K562 (cell line): ENCODE results near the gene BCAS3. TPM values are rescaled to one million over a fixed set of nuclear protein-coding genes. Genes with fewer than 3 reads are reported as not detected.

Experiments used
- ATAC-seq: fragments of 200-7000 bp; cut with Tn5 transposase; 3 replicates; pipeline ENCODE4 v1.9.1; 2020; ENCODE audit warnings: moderate library complexity
- BruUV-seq: library from RNA; stranded (reverse); fragments of 400-500 nt; replicated peaks from 2 replicates; lab custom pipeline; 2021; lab: Mats Ljungman, UMichigan
- CTCF ChIA-PET: fragments of 300-600 bp; formaldehyde crosslinking; extraction: SDS; loops from one replicate; lab custom pipeline; 2021; ENCODE audit warnings: low intra/inter-chr PET ratio; lab: Yijun Ruan, JAX
- POLR2A ChIA-PET: fragments of 300-600, 350-650 bp; sonication (Branson Sonifier 250); formaldehyde crosslinking; extraction: SDS; loops from one replicate; lab custom pipeline; 2021; ENCODE audit warnings: antibody characterized with exemption, inconsistent platforms; lab: Yijun Ruan, JAX
- DNase-seq, 4 experiments: peaks; one replicate each; pipeline versions ENCODE4 v3.0.0 to v3.0.0-alpha.2; 2011 to 2018; ENCODE audit warnings: low spot score in 3 of 4, mixed read lengths in 3 of 4; ENCODE audit errors: extremely low read depth in 1 of 4
- FAIRE-seq: peaks from 2 replicates; lab custom pipeline; 2011; peaks lifted over from hg19 to GRCh38; lab: Jason Lieb, UNC
- H2AFZ ChIP-seq: 2 replicates; pipeline ENCODE4 v1.6.0; 2011; ENCODE audit warnings: low read depth, low read length, control low read depth, inconsistent platforms
- H3K27ac ChIP-seq: fragments of 200-600 bp; 3 replicates; pipeline ENCODE4 v1.8.0; 2011; ENCODE audit warnings: low read depth, mild to moderate bottlenecking, control low read depth, inconsistent platforms, low read length, moderate library complexity, mixed read lengths; ENCODE audit errors: extremely low read depth
- H3K27me3 ChIP-seq, 2 experiments: fragments of 300-600 bp in 1 of 2; 2 replicates in 1 of 2; 3 replicates in 1 of 2; pipeline versions ENCODE4 v1.6.0 to v1.8.0; 2011; ENCODE audit warnings: inconsistent platforms in 2 of 2, low read length in 2 of 2, mild to moderate bottlenecking in 1 of 2, mixed read lengths in 1 of 2, moderate library complexity in 1 of 2; ENCODE audit not compliant: control insufficient read depth in 2 of 2, insufficient read depth in 2 of 2
- H3K36me3 ChIP-seq: fragments of 300-600 bp; 3 replicates; pipeline ENCODE4 v1.8.0; 2011; ENCODE audit warnings: mild to moderate bottlenecking, low read length, inconsistent platforms; ENCODE audit not compliant: control insufficient read depth, insufficient read depth
- H3K4me1 ChIP-seq, 2 experiments: fragments of 200-600 bp in 1 of 2; replicated peaks in 1 of 2; 2 replicates in 1 of 2; 3 replicates in 1 of 2; pipeline versions ENCODE4 v1.5.1 to v1.8.0; 2011; ENCODE audit warnings: inconsistent platforms in 2 of 2, low read length in 2 of 2, mild to moderate bottlenecking in 1 of 2, mixed read lengths in 1 of 2, moderate library complexity in 1 of 2; ENCODE audit not compliant: control insufficient read depth in 2 of 2, insufficient read depth in 2 of 2
- H3K4me2 ChIP-seq: 2 replicates; pipeline ENCODE4 v1.6.1; 2011; ENCODE audit warnings: low read length, control low read depth, inconsistent platforms, mixed read lengths; ENCODE audit not compliant: insufficient read depth
- H3K4me3 ChIP-seq: fragments of 200-600 bp; sonication (generic), shearing (Covaris generic); 2 replicates; pipeline ENCODE4 v1.5.1; 2016; ENCODE audit warnings: control low read depth, inconsistent platforms
- H3K79me2 ChIP-seq: fragments of 200-600 bp; 3 replicates; pipeline ENCODE4 v1.8.0; 2011; ENCODE audit warnings: low read length, inconsistent platforms; ENCODE audit not compliant: control insufficient read depth, insufficient read depth
- H3K9ac ChIP-seq, 2 experiments: 2 replicates each; pipeline versions ENCODE4 v1.6.0 to v1.6.1; 2011; ENCODE audit warnings: low read depth in 2 of 2, low read length in 2 of 2, control low read depth in 1 of 2, inconsistent platforms in 1 of 2, mild to moderate bottlenecking in 1 of 2, mixed read lengths in 1 of 2; ENCODE audit not compliant: insufficient read depth in 1 of 2
- H3K9me1 ChIP-seq: one replicate; pipeline ENCODE4 v1.6.0; 2011; ENCODE audit warnings: inconsistent platforms, mild to moderate bottlenecking, low read length, moderate library complexity; ENCODE audit not compliant: control insufficient read depth, insufficient read depth
- H3K9me3 ChIP-seq: replicated peaks from 2 replicates; pipeline ENCODE4 v1.5.1; 2011; ENCODE audit warnings: low read depth, low read length, inconsistent platforms; ENCODE audit not compliant: control insufficient read depth, insufficient read depth
- H4K20me1 ChIP-seq: replicated peaks from 2 replicates; pipeline ENCODE4 v1.6.1; 2011; ENCODE audit warnings: low read length, inconsistent platforms, mixed read lengths; ENCODE audit not compliant: control insufficient read depth, insufficient read depth
- ADNP ChIP-seq: fragments of 200-800 bp; sonication (Bioruptor generic); IDR thresholded peaks from 2 replicates; pipeline ENCODE4 v1.6.1; 2016; ENCODE audit warnings: missing genetic modification characterization, missing compliant biosample characterization
- IRF2 ChIP-seq: sonication (generic); formaldehyde crosslinking; IDR thresholded peaks from 2 replicates; pipeline ENCODE4 v1.8.1; 2022; ENCODE audit warnings: mild to moderate bottlenecking, missing genetic modification reagents
- MTA1 ChIP-seq: fragments of 450-650 bp; IDR thresholded peaks from 2 replicates; pipeline ENCODE4 v1.6.1; 2017; ENCODE audit warnings: borderline replicate concordance
- ZZZ3 ChIP-seq: fragments of 450-650 bp; IDR thresholded peaks from 2 replicates; pipeline ENCODE4 v1.6.1; 2016; ENCODE audit warnings: antibody characterized with exemption, mild to moderate bottlenecking, moderate library complexity
- whole genome bisulfite sequencing: fragments of 100-300 bp; shearing (Covaris generic); methylation state at CpG from one replicate; pipeline ENCODE4 v1.1.6; 2016; ENCODE audit warnings: low coverage, mixed read lengths; ENCODE audit not compliant: insufficient coverage; ENCODE audit errors: missing lambda C conversion rate; 5-methylcytosine and 5-hydroxymethylcytosine counted together
- in situ Hi-C: fragments of 300-500 bp; cut with MboI; formaldehyde crosslinking; loops from 4 replicates; pipeline ENCODE4 v1.15.0; 2018; ENCODE audit warnings: inconsistent platforms, mixed read lengths
- intact Hi-C: fragments of 100-400 bp; cut with micrococcal nuclease; formaldehyde crosslinking; loops from 2 replicates; pipeline ENCODE4 v1.14.2; 2022
- polyA plus RNA-seq, 8 experiments: library from polyadenylated mRNA; depleted of rRNA in 4 of 8; stranded (reverse) in 5 of 8; unstranded in 3 of 8; fragments of >200 nt; fragmentation: Nextera tagmentation in 2 of 8; fragmentation: Illumina TruSeq in 1 of 8; extraction: Ambion mirVana in 2 of 8; extraction: Trizol in 1 of 8; gene quantifications; 2 replicates each; pipeline versions ENCODE4 v1.2.1 to v1.2.3, GENCODE V29; 2011 to 2014; ENCODE audit warnings: inconsistent platforms in 1 of 8, missing spikeins in 1 of 8
- total RNA-seq, 7 experiments: library from RNA; depleted of rRNA in 6 of 7; stranded (reverse); fragments of >200 nt in 6 of 7; fragmentation: Illumina TruSeq in 2 of 7; extraction: Trizol in 2 of 7; gene quantifications; 2 replicates each; pipeline versions ENCODE4 v1.2.1 to v1.2.3, GENCODE V29; 2011 to 2021; ENCODE audit warnings: low replicate concordance in 1 of 7
- TF ChIP-seq, protein P1 (sequence below): sonication (generic); formaldehyde crosslinking; IDR thresholded peaks from 2 replicates; pipeline ENCODE4 v1.4.0; 2020; ENCODE audit warnings: mild to moderate bottlenecking, missing genetic modification reagents
- TF ChIP-seq, protein P2 (sequence below): sonication (generic); formaldehyde crosslinking; IDR thresholded peaks from 2 replicates; pipeline ENCODE4 v1.8.1; 2023; ENCODE audit warnings: mild to moderate bottlenecking, missing genetic modification reagents
- TF ChIP-seq, protein P3 (sequence below), 3 experiments: fragments of 200-800 bp in 1 of 3; fragments of 250-450 bp in 1 of 3; fragments of 450-650 bp in 1 of 3; sonication (Bioruptor Pico) in 1 of 3; sonication (Bioruptor generic) in 1 of 3; formaldehyde crosslinking in 1 of 3; IDR thresholded peaks; 2 replicates each; pipeline versions ENCODE4 v1.6.1 to v1.8.0; 2016 to 2022; ENCODE audit warnings: mild to moderate bottlenecking in 2 of 3, missing genetic modification characterization in 2 of 3, missing compliant biosample characterization in 1 of 3, moderate library complexity in 1 of 3

Gene BCAS3
- total and polyA plus RNA-seq, 9 of the 15 experiments (the other 6 are each of a cell fraction or from before 2014, with no cell fraction given), result 1.9 to 5.5 (median 3.5) TPM

DNA sequence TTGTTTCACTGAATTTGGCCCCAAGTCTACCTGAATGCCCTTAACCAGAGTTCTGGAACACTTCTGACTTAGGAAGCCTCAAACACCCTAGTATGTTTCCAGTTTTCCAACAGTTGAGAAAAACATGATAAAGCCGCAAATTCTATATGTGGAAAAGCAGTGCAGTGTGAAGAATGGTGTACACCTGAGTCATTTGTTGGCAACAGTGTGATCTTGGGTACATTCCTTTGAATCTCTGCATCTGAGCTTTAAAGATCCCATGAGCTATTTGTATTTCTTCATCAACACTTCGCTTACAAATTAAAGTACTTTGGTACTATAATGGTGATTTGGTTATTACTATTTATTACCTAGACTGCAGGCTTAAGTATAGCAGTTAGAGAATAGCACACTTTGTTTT, 628.4 kb downstream of the BCAS3 start (continued):
- TF ChIP-seq, protein P1, sequence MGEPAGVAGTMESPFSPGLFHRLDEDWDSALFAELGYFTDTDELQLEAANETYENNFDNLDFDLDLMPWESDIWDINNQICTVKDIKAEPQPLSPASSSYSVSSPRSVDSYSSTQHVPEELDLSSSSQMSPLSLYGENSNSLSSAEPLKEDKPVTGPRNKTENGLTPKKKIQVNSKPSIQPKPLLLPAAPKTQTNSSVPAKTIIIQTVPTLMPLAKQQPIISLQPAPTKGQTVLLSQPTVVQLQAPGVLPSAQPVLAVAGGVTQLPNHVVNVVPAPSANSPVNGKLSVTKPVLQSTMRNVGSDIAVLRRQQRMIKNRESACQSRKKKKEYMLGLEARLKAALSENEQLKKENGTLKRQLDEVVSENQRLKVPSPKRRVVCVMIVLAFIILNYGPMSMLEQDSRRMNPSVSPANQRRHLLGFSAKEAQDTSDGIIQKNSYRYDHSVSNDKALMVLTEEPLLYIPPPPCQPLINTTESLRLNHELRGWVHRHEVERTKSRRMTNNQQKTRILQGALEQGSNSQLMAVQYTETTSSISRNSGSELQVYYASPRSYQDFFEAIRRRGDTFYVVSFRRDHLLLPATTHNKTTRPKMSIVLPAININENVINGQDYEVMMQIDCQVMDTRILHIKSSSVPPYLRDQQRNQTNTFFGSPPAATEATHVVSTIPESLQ (CRISPR knock-in tag), result no peak
- TF ChIP-seq MTA1 (no peak), ZZZ3 (no peak)

DNA sequence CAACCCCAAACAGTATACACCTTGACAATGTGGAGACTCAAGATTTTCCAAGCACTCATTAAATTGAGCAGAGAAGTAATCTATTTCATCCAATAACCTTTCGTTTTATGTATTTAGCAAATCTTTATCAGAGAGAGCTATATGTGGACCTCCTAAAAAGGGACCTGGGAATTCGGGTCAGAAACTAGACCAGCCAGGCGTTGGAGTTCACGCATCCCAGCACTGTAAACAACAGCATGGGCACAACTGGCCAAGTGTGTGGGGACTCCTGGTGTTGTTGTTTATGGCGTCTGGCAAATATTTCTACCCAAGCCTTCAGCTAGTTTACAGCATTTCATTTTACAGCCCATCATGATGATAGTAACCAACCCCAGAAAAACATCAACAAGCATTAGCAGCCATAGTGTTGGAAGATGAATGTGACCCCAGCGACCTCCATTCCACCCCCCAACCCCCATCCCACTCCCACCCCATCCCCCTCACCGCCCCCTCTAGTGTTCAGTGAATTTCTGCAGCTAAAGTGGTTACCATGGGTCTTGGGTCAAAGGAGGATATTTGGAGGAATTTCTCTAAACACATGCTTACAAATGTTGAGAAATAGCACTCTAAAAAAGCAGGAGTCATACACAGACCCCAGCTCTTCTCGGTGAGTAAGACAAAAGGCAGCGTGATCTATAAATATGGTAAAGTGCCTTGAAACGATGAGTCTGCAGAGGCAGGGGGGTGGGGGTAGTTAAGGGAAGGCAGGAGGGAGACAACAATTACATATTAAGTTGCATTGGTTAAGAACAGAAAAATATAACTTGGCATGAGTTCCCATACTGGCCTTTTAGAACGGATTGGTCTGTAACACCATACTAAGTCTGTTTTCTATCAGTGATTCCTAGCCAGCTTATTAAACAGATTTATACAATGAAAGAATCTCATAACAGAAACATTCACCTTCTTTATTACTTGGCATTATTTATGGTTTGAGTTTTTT, 630.5 kb downstream of the BCAS3 start:
- DNase-seq (no peak), ATAC-seq (no peak)
- CTCF ChIA-PET, result no interaction called here

More for the DNA sequence above, 630.5 kb downstream of the BCAS3 start:
- Histone ChIP-seq H2AFZ (no peak overlapping the region), H4K20me1 (peaks cover 5% of the 10 kb centered on the region; the same call in 1 of the 2 replicates), H3K9me1 (no peaks in the 10 kb centered on the region), H3K4me3 (no peak overlapping the region), H3K4me2 (no peak overlapping the region), H3K79me2 (no peaks in the 10 kb centered on the region), H3K36me3 (no peaks in the 10 kb centered on the region), H3K27me3 (peaks cover 12 to 34% of the 10 kb centered on the region in 2 experiments; a peak in 4 of 5 replicates), H3K9ac (no peak overlapping the region), H3K9me3 (no peaks in the 10 kb centered on the region), H3K27ac (no peak overlapping the region), H3K4me1 (no peaks in the 10 kb centered on the region)
- no TSS peak for BruUV-seq
- in situ Hi-C loops, result no loop called here
- POLR2A ChIA-PET, result no interaction called here
- intact Hi-C loops, result no loop called here
- FAIRE-seq, result no peak
- under 1% methylated on average over 10 of the region's 11 CpGs for WGBS
- TF ChIP-seq, protein P2, sequence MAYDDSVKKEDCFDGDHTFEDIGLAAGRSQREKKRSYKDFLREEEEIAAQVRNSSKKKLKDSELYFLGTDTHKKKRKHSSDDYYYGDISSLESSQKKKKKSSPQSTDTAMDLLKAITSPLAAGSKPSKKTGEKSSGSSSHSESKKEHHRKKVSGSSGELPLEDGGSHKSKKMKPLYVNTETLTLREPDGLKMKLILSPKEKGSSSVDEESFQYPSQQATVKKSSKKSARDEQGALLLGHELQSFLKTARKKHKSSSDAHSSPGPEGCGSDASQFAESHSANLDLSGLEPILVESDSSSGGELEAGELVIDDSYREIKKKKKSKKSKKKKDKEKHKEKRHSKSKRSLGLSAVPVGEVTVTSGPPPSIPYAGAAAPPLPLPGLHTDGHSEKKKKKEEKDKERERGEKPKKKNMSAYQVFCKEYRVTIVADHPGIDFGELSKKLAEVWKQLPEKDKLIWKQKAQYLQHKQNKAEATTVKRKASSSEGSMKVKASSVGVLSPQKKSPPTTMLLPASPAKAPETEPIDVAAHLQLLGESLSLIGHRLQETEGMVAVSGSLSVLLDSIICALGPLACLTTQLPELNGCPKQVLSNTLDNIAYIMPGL (CRISPR knock-in tag), result no peak
- TF ChIP-seq ADNP (tag), result no peak
- TF ChIP-seq, protein P3, sequence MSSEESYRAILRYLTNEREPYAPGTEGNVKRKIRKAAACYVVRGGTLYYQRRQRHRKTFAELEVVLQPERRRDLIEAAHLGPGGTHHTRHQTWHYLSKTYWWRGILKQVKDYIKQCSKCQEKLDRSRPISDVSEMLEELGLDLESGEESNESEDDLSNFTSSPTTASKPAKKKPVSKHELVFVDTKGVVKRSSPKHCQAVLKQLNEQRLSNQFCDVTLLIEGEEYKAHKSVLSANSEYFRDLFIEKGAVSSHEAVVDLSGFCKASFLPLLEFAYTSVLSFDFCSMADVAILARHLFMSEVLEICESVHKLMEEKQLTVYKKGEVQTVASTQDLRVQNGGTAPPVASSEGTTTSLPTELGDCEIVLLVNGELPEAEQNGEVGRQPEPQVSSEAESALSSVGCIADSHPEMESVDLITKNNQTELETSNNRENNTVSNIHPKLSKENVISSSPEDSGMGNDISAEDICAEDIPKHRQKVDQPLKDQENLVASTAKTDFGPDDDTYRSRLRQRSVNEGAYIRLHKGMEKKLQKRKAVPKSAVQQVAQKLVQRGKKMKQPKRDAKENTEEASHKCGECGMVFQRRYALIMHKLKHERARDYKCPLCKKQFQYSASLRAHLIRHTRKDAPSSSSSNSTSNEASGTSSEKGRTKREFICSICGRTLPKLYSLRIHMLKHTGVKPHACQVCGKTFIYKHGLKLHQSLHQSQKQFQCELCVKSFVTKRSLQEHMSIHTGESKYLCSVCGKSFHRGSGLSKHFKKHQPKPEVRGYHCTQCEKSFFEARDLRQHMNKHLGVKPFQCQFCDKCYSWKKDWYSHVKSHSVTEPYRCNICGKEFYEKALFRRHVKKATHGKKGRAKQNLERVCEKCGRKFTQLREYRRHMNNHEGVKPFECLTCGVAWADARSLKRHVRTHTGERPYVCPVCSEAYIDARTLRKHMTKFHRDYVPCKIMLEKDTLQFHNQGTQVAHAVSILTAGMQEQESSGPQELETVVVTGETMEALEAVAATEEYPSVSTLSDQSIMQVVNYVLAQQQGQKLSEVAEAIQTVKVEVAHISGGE (CRISPR knock-in tag; IDR thresholded peaks at IDR 0.05), result peak in 1 of 3 experiments; percentile 90; a peak in 2 of 6 replicates
- TF ChIP-seq IRF2, result no peak
